ENCODE results near the gene UQCC2. TPM values are rescaled to one million over a fixed set of nuclear protein-coding genes. Genes with fewer than 3 reads are reported as not detected.

UQCC2 gene
- total RNA-seq, 1 experiment from 2014 or later = 71.2 TPM

- Histone ChIP-seq H3K9me3 (ENCODE audit: insufficient read depth, low read depth) (no peaks in the 10 kb centered on the region), H3K4me2 (no peak overlapping the region), H3K27ac (no peak overlapping the region), H3K36me3 (ENCODE audit: low read depth) (peaks cover 10% of the 10 kb centered on the region), H4K20me1 (ENCODE audit: insufficient read depth) (no peaks in the 10 kb centered on the region; the same call in 1 of the 2 replicates), H3K79me2 (ENCODE audit: low read depth) (0 out of 2 replicates have a peak, but pooled peaks cover 4% of the 10 kb centered on the region), H3K4me1 (replicated peaks; ENCODE audit: insufficient read depth) (no peaks in the 10 kb centered on the region), H3K9me2 (ENCODE audit: insufficient read depth) (no peaks in the 10 kb centered on the region), H3K27me3 (ENCODE audit: insufficient read depth, low read depth) (no peaks in the 10 kb centered on the region), H3F3A (ENCODE audit: insufficient read depth, low read depth) (peaks cover 14% of the 10 kb centered on the region), H3K4me3 (no peak overlapping the region), H2AFZ (no peak overlapping the region)
- BruUV-seq (replicated peaks) = no TSS peak
- CTCF ChIA-PET = no interaction called here
- DNase-seq = no peak
- intact Hi-C loops (cut with micrococcal nuclease; ENCODE audit: unreplicated experiment) = no loop called here
- POLR2A ChIA-PET (ENCODE audit: unreplicated experiment) = interaction anchor here (0.6 kb wide), 1 partner anchor 10 kb away, joined by 3 read pairs; no protein-coding TSS in a partner anchor
- TF ChIP-seq, protein P1, sequence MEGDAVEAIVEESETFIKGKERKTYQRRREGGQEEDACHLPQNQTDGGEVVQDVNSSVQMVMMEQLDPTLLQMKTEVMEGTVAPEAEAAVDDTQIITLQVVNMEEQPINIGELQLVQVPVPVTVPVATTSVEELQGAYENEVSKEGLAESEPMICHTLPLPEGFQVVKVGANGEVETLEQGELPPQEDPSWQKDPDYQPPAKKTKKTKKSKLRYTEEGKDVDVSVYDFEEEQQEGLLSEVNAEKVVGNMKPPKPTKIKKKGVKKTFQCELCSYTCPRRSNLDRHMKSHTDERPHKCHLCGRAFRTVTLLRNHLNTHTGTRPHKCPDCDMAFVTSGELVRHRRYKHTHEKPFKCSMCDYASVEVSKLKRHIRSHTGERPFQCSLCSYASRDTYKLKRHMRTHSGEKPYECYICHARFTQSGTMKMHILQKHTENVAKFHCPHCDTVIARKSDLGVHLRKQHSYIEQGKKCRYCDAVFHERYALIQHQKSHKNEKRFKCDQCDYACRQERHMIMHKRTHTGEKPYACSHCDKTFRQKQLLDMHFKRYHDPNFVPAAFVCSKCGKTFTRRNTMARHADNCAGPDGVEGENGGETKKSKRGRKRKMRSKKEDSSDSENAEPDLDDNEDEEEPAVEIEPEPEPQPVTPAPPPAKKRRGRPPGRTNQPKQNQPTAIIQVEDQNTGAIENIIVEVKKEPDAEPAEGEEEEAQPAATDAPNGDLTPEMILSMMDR (conservative IDR thresholded peaks at IDR 0.05) = no peak
- no peak for TF ChIP-seq EZH2 (IDR thresholded peaks at IDR 0.05; ENCODE audit: low read depth)
Observed at GRCh38 chr6:33658982-33659689, 52.4 kb downstream of the UQCC2 start.

DNA sequence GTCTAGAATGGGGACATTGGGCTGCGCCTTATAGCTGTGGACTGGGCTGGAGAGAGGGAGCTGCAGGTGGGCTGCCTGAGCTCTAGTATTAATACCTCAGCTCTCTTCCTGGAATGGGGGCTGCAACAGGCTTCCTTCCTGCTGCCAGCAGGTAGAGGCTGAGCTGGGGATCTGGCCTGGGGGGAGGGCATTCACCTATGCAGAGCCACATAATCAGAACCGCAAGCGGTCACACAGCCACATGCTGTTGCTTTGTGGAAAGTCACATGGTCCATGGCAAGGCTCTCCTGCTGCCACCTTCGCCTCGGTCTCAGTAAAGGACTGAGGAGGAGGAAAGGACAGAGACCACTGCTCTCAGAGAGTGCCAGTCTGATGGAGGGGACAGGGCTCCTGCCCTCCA lies 54.7 kb downstream of the UQCC2 start:
- TF ChIP-seq, protein P1 (conservative IDR thresholded peaks at IDR 0.05) = no peak
- TF ChIP-seq EZH2 (IDR thresholded peaks at IDR 0.05; ENCODE audit: low read depth) = no peak
- Histone ChIP-seq H3K9me3 (ENCODE audit: insufficient read depth, low read depth) (no peaks in the 10 kb centered on the region), H3K4me1 (replicated peaks; ENCODE audit: insufficient read depth) (no peaks in the 10 kb centered on the region), H3K36me3 (ENCODE audit: low read depth) (peaks cover 13% of the 10 kb centered on the region), H2AFZ (no peak overlapping the region), H4K20me1 (ENCODE audit: insufficient read depth) (peaks cover 2% of the 10 kb centered on the region; the same call in 1 of the 2 replicates), H3K79me2 (ENCODE audit: low read depth) (peaks cover 9% of the 10 kb centered on the region; the same call in 1 of the 2 replicates), H3K27me3 (ENCODE audit: insufficient read depth, low read depth) (no peaks in the 10 kb centered on the region), H3K4me3 (no peak overlapping the region), H3K27ac (no peak overlapping the region), H3K9me2 (ENCODE audit: insufficient read depth) (no peaks in the 10 kb centered on the region), H3F3A (ENCODE audit: insufficient read depth, low read depth) (peaks cover 19% of the 10 kb centered on the region), H3K4me2 (no peak overlapping the region)
- intact Hi-C loops (cut with micrococcal nuclease; ENCODE audit: unreplicated experiment) = no loop called here
- ChIA-PET POLR2A (ENCODE audit: unreplicated experiment) (no interaction called here), CTCF (no interaction called here)
- no TSS peak for BruUV-seq (replicated peaks)
- no peak for DNase-seq

DNA sequence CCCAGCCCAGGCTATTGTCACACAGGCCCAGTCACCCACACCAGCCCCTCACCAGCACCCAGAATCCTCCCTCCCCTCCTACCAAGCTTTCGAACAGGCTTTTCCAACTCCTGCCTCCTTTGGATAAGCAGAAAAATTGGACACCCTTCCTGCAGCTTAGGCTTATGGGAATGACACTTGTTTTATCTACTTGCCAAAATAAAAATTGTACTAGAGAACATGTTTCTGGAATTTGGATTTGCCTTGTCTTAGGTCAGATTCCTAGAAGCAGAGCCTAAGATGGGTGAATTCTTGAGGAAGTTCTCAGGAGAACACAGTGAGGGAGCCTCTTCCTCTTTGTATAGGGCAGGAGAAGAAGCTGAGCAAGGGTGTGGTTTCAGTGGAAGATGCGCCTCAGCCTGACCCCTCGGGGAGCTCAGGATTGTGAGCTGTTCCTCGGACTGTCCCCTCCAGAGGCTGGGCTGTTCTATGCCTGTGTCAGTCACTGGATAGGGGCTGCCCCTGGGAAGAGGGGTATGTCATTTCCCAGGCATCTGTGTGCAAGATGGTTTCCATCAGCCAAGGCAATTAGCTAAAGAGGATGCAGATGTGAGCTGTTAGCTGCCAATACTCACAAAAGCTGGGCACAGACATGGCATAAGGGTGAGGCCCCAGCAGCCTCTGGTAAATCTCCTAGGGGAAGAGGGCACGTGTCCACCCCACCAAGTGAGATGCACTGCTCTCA lies 56.5 kb downstream of the UQCC2 start:
- no peaks in the 10 kb centered on the region for H3K4me1 ChIP-seq (replicated peaks; ENCODE audit: insufficient read depth)
- no peak overlapping the region for H3K4me2 ChIP-seq
- no peak for TF ChIP-seq EZH2 (IDR thresholded peaks at IDR 0.05; ENCODE audit: low read depth)
- TF ChIP-seq, protein P1 (conservative IDR thresholded peaks at IDR 0.05) = no peak
- H3K36me3 ChIP-seq (ENCODE audit: low read depth) = peaks cover 10% of the 10 kb centered on the region
- no peak overlapping the region for H3K27ac ChIP-seq
- H3K9me3 ChIP-seq (ENCODE audit: insufficient read depth, low read depth) = no peaks in the 10 kb centered on the region
- H2AFZ ChIP-seq = no peak overlapping the region
- H3K27me3 ChIP-seq (ENCODE audit: insufficient read depth, low read depth) = no peaks in the 10 kb centered on the region
- peaks cover 9% of the 10 kb centered on the region; the same call in 1 of the 2 replicates for H3K79me2 ChIP-seq (ENCODE audit: low read depth)
- H3K4me3 ChIP-seq = no peak overlapping the region
- ChIA-PET CTCF (no interaction called here), POLR2A (ENCODE audit: unreplicated experiment) (no interaction called here)
- intact Hi-C loops (cut with micrococcal nuclease; ENCODE audit: unreplicated experiment) = no loop called here
- no peaks in the 10 kb centered on the region for H3K9me2 ChIP-seq (ENCODE audit: insufficient read depth)
- DNase-seq = no peak
- peaks cover 16% of the 10 kb centered on the region for H3F3A ChIP-seq (ENCODE audit: insufficient read depth, low read depth)
- no TSS peak for BruUV-seq (replicated peaks)
- H4K20me1 ChIP-seq (ENCODE audit: insufficient read depth) = peaks cover 8% of the 10 kb centered on the region

Data from PC-9 (cell line).